Measurements from ENCODE around the gene ZNF77. TPM values are rescaled to one million over a fixed set of nuclear protein-coding genes. Genes with fewer than 3 reads are reported as not detected.
"Not testable (repeated sequence)": the region's sequence is repeated elsewhere in the genome, so short reads cannot be mapped to it uniquely, and the experiment has no call there.

ZNF77 gene
- total RNA-seq, 2 experiments from 2014 or later, result 4.1 to 4.9 TPM

DNA sequence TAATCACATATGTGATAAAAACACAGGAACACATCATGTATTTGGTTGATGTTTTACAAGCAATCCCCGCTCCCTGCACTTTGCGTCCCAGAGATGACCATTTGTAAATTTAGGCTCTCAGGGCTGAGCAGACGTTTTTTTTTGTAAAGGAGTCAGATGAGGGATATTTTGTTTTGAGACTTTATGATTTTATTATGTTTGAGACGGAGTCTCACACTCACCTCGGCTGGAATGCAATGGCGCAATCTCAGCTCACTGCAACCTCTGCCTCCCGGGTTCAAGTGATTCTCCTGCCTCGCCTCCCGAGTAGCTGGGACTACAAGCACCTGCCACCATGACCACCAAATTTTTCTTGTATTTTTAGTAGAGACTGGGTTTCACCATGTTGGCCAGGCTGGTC lies 34.0 kb upstream of the ZNF77 start:
- Mint-ChIP-seq H3K27me3 (peaks cover 23% of the 10 kb centered on the region), H3K4me1 (peaks cover 22% of the 10 kb centered on the region), H3K36me3 (no peaks in the 10 kb centered on the region), H3K27ac (no peak overlapping the region), H3K4me3 (no peak overlapping the region), H3K9me3 (ENCODE audit: low read depth) (no peaks in the 10 kb centered on the region)
- CTCF ChIA-PET, result interaction anchor here (1.1 to 5.2 kb wide), 2 partner anchors 15 to 26 kb away, joined by 3 to 27 read pairs; no protein-coding TSS in a partner anchor
- ATAC-seq, result no peak
- DNase-seq, result no peak

- Mint-ChIP-seq H3K4me1 (peaks cover 22% of the 10 kb centered on the region), H3K4me3 (no peak overlapping the region), H3K27me3 (peaks cover 19% of the 10 kb centered on the region), H3K9me3 (ENCODE audit: low read depth) (no peaks in the 10 kb centered on the region), H3K36me3 (no peaks in the 10 kb centered on the region), H3K27ac (no peak overlapping the region)
- DNase-seq (no peak), ATAC-seq (no peak)
- CTCF ChIA-PET, result interaction anchor here (0.9 to 5.2 kb wide), 9 partner anchors 12 to 495 kb away, joined by 3 to 27 read pairs (median 3); no protein-coding TSS in a partner anchor
These were observed 33.5 kb upstream of the ZNF77 start for GRCh38 chr19:2978166-2978767.

DNA sequence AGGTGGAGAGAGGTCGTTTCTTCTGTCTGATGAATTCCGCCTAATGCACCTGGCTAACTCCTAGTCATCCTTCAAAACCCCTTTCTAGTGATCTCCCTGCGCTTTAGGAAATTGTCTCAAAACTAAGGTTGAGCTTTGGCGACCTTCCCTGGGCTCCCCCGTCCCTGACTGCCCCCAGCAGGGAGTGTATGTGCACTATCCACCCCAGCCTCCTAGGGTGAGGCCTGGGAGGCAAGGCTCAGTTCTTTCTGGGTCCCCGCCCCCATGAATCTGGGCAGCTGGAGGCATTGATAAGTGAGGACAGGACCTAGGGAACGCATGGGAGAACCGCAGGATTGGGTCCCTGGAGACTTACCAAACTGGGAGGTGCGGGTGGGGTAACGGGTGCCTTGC lies 33.0 kb upstream of the ZNF77 start:
- H3K27me3 Mint-ChIP-seq, result peaks cover 15% of the 10 kb centered on the region
- H3K4me3 Mint-ChIP-seq, result peak overlapping the region; percentile 67
- H3K4me1 Mint-ChIP-seq, result peaks cover 22% of the 10 kb centered on the region
- CTCF ChIA-PET, result interaction anchor here (0.9 to 5.2 kb wide), 10 partner anchors 11 to 495 kb away, joined by 3 to 27 read pairs (median 4); no protein-coding TSS in a partner anchor
- no peaks in the 10 kb centered on the region for H3K36me3 Mint-ChIP-seq
- H3K27ac Mint-ChIP-seq, result peak overlapping the region; percentile 59
- DNase-seq, result no peak
- no peak for ATAC-seq
- no peaks in the 10 kb centered on the region for H3K9me3 Mint-ChIP-seq (ENCODE audit: low read depth)

DNA sequence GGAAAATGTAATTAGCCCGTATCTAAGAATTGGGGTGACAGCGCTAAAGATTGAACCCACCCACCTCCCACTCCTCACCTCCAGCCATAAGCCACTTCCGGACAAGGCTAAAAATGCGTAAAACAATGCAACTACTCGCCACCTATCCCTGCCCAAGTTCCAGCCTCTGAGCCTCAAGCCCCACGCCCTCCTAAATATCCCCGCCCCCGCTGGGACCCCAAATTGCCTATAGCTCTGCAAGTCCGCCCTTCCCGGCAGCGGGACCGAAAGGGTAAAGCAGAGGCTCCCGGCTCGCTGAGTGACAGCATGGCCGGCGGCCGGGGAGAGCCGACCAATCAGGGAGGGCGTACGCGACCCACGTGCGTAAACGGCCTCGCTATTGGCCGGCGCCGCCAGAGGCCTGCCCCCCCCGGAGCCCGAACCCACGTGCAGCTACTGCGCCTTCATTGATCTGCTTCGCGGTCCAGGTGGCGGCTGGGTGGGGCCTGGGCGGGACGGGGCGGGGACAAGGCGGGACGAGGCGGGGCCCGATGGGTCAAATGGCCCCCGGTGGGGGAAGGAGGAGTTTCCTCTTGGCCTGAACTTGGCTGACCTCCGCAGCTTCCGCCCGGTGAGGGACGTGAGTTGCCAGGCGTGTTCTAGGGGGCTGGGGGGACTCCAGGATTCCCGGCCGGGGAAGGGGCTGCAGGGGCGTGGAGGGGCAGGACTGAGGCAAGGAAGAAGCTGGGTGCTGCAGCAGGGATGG lies 32.4 kb upstream of the ZNF77 start, which contains the start of gene TLE6:
TLE6 (plus strand) TSS at position 564 of the 745 bp plus-strand sequence. CDS start 670 bp downstream, outside the sequence.
- Mint-ChIP-seq H3K4me1 (peaks cover 22% of the 10 kb centered on the region), H3K27me3 (peaks cover 15% of the 10 kb centered on the region), H3K27ac (peak within 1 kb of the TSS; percentile 87), H3K4me3 (peak within 1 kb of the TSS; percentile 84), H3K9me3 (ENCODE audit: low read depth) (no peaks in the 10 kb centered on the region), H3K36me3 (no peaks in the 10 kb centered on the region)
- peak; percentile 100 for ATAC-seq
- CTCF ChIA-PET, result interaction anchor here (0.9 to 5.2 kb wide), 10 partner anchors 11 to 496 kb away, joined by 3 to 27 read pairs (median 4); no protein-coding TSS in a partner anchor
- DNase-seq, result peak; percentile 98

- Mint-ChIP-seq H3K27me3 (peaks cover 11% of the 10 kb centered on the region), H3K9me3 (ENCODE audit: low read depth) (no peaks in the 10 kb centered on the region), H3K4me3 (peak overlapping the region; percentile 84), H3K27ac (peak overlapping the region; percentile 87), H3K4me1 (peaks cover 22% of the 10 kb centered on the region), H3K36me3 (no peaks in the 10 kb centered on the region)
- no peak for ATAC-seq
- CTCF ChIA-PET, result interaction anchor here (1.1 to 5.2 kb wide), 7 partner anchors 13 to 127 kb away, joined by 3 to 27 read pairs (median 7); no protein-coding TSS in a partner anchor
- no peak for DNase-seq
These were observed 31.8 kb upstream of the ZNF77 start for GRCh38 chr19:2976609-2977000.

- no peaks in the 10 kb centered on the region for H3K36me3 Mint-ChIP-seq
- DNase-seq (no peak), ATAC-seq (no peak)
- H3K4me3 Mint-ChIP-seq, result no peak overlapping the region
- H3K9me3 Mint-ChIP-seq (ENCODE audit: low read depth), result no peaks in the 10 kb centered on the region
- peaks cover 22% of the 10 kb centered on the region for H3K4me1 Mint-ChIP-seq
- H3K27me3 Mint-ChIP-seq, result peaks cover 11% of the 10 kb centered on the region
- CTCF ChIA-PET, result interaction anchor here (0.6 to 5.2 kb wide), 5 partner anchors 11 to 271 kb away, joined by 3 to 27 read pairs (median 7); no protein-coding TSS in a partner anchor
- no peak overlapping the region for H3K27ac Mint-ChIP-seq
These were observed 29.7 kb upstream of the ZNF77 start for GRCh38 chr19:2974342-2975041.

GRCh38 chr19:2973229-2973628 lies 28.5 kb upstream of the ZNF77 start:
- Mint-ChIP-seq H3K4me1 (peaks cover 22% of the 10 kb centered on the region), H3K9me3 (ENCODE audit: low read depth) (no peaks in the 10 kb centered on the region), H3K4me3 (no peak overlapping the region), H3K27me3 (peaks cover 11% of the 10 kb centered on the region), H3K36me3 (no peaks in the 10 kb centered on the region), H3K27ac (no peak overlapping the region)
- CTCF ChIA-PET, result interaction anchor here (0.6 to 2.6 kb wide), 3 partner anchors 131 to 456 kb away, joined by 3 to 11 read pairs (median 4); no protein-coding TSS in a partner anchor
- no peak for ATAC-seq
- DNase-seq, result no peak

DNA sequence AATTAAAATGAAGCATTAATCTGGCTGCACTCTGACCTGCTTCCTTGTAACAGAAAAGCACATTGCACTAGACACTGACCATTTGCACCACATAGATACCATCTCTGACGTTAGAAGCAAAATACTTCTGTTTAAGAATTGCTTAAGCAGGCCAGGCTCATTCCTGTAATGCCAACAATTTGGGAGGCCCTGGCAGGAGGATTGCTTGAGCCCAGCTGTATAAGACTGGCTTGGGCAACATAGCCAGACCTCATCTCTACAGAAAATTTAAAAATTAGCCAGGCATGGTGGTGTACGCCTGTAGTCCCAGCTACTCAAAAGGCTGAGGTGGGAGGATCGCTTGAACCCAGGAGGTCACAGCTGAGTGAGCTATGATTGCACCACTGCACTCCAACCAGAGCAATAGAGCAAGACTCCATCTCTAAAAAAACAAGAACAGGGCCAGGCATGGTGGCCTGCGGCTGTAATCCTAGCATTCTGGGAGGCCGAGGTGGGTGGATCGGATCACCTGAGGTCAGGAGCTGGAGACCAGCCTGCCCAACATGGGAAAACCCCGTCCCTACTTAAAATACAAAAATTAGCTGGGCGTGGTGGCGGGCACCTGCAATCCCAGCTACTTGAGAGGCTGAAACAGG lies 25.5 kb upstream of the ZNF77 start:
- H3K27ac Mint-ChIP-seq, result no peak overlapping the region

GRCh38 chr19:2969104-2969504 lies 24.3 kb upstream of the ZNF77 start:
- no peaks in the 10 kb centered on the region for H3K4me1 Mint-ChIP-seq

More for the DNA sequence above, 25.5 kb upstream of the ZNF77 start:
- no peaks in the 10 kb centered on the region for H3K36me3 Mint-ChIP-seq
- CTCF ChIA-PET, result interaction anchor here (0.6 to 3.7 kb wide), 4 partner anchors 8 to 134 kb away, joined by 3 to 20 read pairs (median 4); no protein-coding TSS in a partner anchor
- ATAC-seq, result no peak
- H3K9me3 Mint-ChIP-seq (ENCODE audit: low read depth), result no peaks in the 10 kb centered on the region
- H3K27me3 Mint-ChIP-seq, result peaks cover 11% of the 10 kb centered on the region
- H3K4me3 Mint-ChIP-seq, result no peak overlapping the region
- no peak for DNase-seq
- H3K4me1 Mint-ChIP-seq, result peaks cover 5% of the 10 kb centered on the region

GRCh38 chr19:2967972-2968371 lies 23.2 kb upstream of the ZNF77 start:
- H3K4me1 Mint-ChIP-seq, result no peaks in the 10 kb centered on the region
- ATAC-seq (no peak), DNase-seq (no peak)
- no peaks in the 10 kb centered on the region for H3K27me3 Mint-ChIP-seq
- no peak overlapping the region for H3K4me3 Mint-ChIP-seq
- CTCF ChIA-PET, result interaction anchor here (1.1 to 3.7 kb wide), 5 partner anchors 15 to 141 kb away, joined by 3 to 20 read pairs (median 5); no protein-coding TSS in a partner anchor
- H3K36me3 Mint-ChIP-seq, result no peaks in the 10 kb centered on the region
- H3K9me3 Mint-ChIP-seq (ENCODE audit: low read depth), result no peaks in the 10 kb centered on the region
- no peak overlapping the region for H3K27ac Mint-ChIP-seq

More at GRCh38 chr19:2969104-2969504, 24.3 kb upstream of the ZNF77 start:
- no peaks in the 10 kb centered on the region for H3K9me3 Mint-ChIP-seq (ENCODE audit: low read depth)
- H3K27me3 Mint-ChIP-seq, result peaks cover under 1% of the 10 kb centered on the region
- CTCF ChIA-PET, result interaction anchor here (1.7 to 3.7 kb wide), 2 partner anchors 16 to 135 kb away, joined by 5 to 20 read pairs; no protein-coding TSS in a partner anchor
- H3K36me3 Mint-ChIP-seq, result no peaks in the 10 kb centered on the region
- H3K27ac Mint-ChIP-seq, result no peak overlapping the region
- ATAC-seq, result no peak
- DNase-seq, result no peak
- no peak overlapping the region for H3K4me3 Mint-ChIP-seq

GRCh38 chr19:2964874-2965273 lies 20.1 kb upstream of the ZNF77 start:
- Mint-ChIP-seq H3K27ac (no peak overlapping the region), H3K27me3 (no peaks in the 10 kb centered on the region), H3K4me3 (no peak overlapping the region), H3K36me3 (no peaks in the 10 kb centered on the region), H3K4me1 (peaks cover 5% of the 10 kb centered on the region), H3K9me3 (ENCODE audit: low read depth) (no peaks in the 10 kb centered on the region)
- no peak for DNase-seq
- CTCF ChIA-PET, result interaction anchor here (0.6 to 3.4 kb wide), 7 partner anchors 11 to 305 kb away, joined by 3 to 27 read pairs (median 4); partner anchors contain the start of gene TLE6
- ATAC-seq, result no peak

DNA sequence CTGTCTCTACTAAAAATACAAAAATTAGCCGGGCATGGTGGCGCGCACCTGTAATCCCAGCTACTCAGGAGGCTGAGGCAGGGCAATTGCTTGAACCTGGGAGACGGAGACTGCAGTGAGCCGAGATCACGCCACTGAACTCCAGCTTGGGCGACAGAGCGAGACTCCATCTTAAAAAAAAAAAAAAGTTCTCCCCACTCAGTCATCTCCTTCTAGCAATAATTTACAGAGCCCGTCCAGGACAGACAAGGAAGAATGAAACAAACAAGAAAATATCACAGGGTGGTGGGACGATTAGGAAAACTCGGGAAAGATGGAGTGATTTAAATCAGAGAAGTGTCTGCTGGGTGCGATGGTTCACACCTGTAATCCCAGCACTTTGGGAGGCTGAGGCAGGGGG lies 18.9 kb upstream of the ZNF77 start:
- H3K27me3 Mint-ChIP-seq; H3K4me3 Mint-ChIP-seq; H3K9me3 Mint-ChIP-seq (ENCODE audit: low read depth); DNase-seq; H3K27ac Mint-ChIP-seq; ATAC-seq; H3K36me3 Mint-ChIP-seq; H3K4me1 Mint-ChIP-seq: not testable (repeated sequence)
- CTCF ChIA-PET, result interaction anchor here (1.1 to 4.8 kb wide), 8 partner anchors 11 to 315 kb away, joined by 3 to 68 read pairs (median 16); partner anchors contain the start of gene TLE6

All from activated CD8-positive, alpha-beta memory T cell treated with anti-CD3 and anti-CD28 coated beads, Interleukin-2, amount 10 ng/mL, durations not matched to agents 7 days and 5 days (primary cell).